Gastrocnemius medialis (tissue), 4 donors: Measurements from ENCODE around the gene CENPL. TPM values are rescaled to one million over a fixed set of nuclear protein-coding genes. Genes with fewer than 3 reads are reported as not detected.
A peak's percentile ranks its signal among the peaks of the same experiment; 100 is the strongest.
"Not testable (repeated sequence)": the region's sequence is repeated elsewhere in the genome, so short reads cannot be mapped to it uniquely, and the experiment has no call there.

Experiments
- ATAC-seq, 2 donors: fragments of 150-250 bp; one replicate each; pipeline ENCODE4 v1.9.1; 2016
- DNase-seq, 2 donors: peaks; one replicate each; pipeline ENCODE4 v3.0.0-alpha.2; 2019
- H3K27ac ChIP-seq, 4 donors: fragments of 200-600 bp; sonication (generic); 1 replicate in 1 of 4; 2 replicates in 3 of 4; pipeline ENCODE4 v1.5.1; 2016 to 2018; ENCODE audit warnings: mild to moderate bottlenecking in 2 of 4, moderate library complexity in 1 of 4
- H3K27me3 ChIP-seq, 3 donors: fragments of 200-600 bp; sonication (generic) in 2 of 3; 1 replicate in 1 of 3; 2 replicates in 2 of 3; pipeline versions ENCODE4 v1.5.1 to v1.6.0; 2016 to 2019; ENCODE audit warnings: mild to moderate bottlenecking in 1 of 3, moderate library complexity in 1 of 3
- H3K36me3 ChIP-seq, 2 donors: fragments of 200-600 bp; sonication (generic) in 1 of 2; one replicate each; pipeline ENCODE4 v1.5.1; 2017 to 2018
- H3K4me1 ChIP-seq, 2 donors: fragments of 200-600 bp; sonication (generic) in 1 of 2; one replicate each; pipeline ENCODE4 v1.5.1; 2016 to 2017; ENCODE audit warnings: mild to moderate bottlenecking in 2 of 2
- H3K4me3 ChIP-seq, 4 donors: fragments of 200-600 bp; sonication (generic) in 3 of 4; 1 replicate in 1 of 4; 2 replicates in 3 of 4; pipeline ENCODE4 v1.5.1; 2016 to 2019; ENCODE audit warnings: mild to moderate bottlenecking in 2 of 4
- H3K9me3 ChIP-seq, 3 donors: fragments of 200-600 bp; sonication (generic) in 2 of 3; 1 replicate in 1 of 3; 2 replicates in 2 of 3; pipeline ENCODE4 v1.5.1; 2016 to 2019
- POLR2A ChIP-seq, 2 donors: fragments of 450-650 bp; IDR thresholded peaks; one replicate each; pipeline ENCODE4 v1.6.1; 2017; ENCODE audit warnings: antibody characterized with exemption in 2 of 2, mild to moderate bottlenecking in 2 of 2, moderate library complexity in 2 of 2
- in situ Hi-C, 4 donors: fragments of 200-750 bp; cut with MboI; loops; one replicate each; pipeline versions ENCODE4 v1.15.0 to v1.8.0; 2017; ENCODE audit warnings: low sequenced_read_pairs in 4 of 4
- intact Hi-C: fragments of 100-400 bp; cut with DNase I; formaldehyde crosslinking; loops from one replicate; pipeline ENCODE4 v1.15.1; 2023; ENCODE audit warnings: low total_unique reads
- total RNA-seq, 4 donors: library from RNA; depleted of rRNA; stranded (reverse); fragments of >200 nt; gene quantifications; one replicate each; pipeline versions ENCODE4 v1.1.0 to v1.2.3, GENCODE V29; 2016
- TF ChIP-seq, protein P1 (sequence below), 5 experiments: fragments of 450-650 bp in 3 of 5; fragments of 200-600 bp in 2 of 5; sonication (generic) in 2 of 5; IDR thresholded peaks in 4 of 5; conservative IDR thresholded peaks in 1 of 5; 1 replicate in 4 of 5; 2 replicates in 1 of 5; pipeline ENCODE4 v1.5.1; 2016 to 2019; ENCODE audit warnings: antibody characterized with exemption in 5 of 5, mild to moderate bottlenecking in 3 of 5, moderate library complexity in 3 of 5

CENPL gene
- total RNA-seq, 4 donors from 2014 or later: 1.1 to 5.0 (median 3.4) TPM

DNA sequence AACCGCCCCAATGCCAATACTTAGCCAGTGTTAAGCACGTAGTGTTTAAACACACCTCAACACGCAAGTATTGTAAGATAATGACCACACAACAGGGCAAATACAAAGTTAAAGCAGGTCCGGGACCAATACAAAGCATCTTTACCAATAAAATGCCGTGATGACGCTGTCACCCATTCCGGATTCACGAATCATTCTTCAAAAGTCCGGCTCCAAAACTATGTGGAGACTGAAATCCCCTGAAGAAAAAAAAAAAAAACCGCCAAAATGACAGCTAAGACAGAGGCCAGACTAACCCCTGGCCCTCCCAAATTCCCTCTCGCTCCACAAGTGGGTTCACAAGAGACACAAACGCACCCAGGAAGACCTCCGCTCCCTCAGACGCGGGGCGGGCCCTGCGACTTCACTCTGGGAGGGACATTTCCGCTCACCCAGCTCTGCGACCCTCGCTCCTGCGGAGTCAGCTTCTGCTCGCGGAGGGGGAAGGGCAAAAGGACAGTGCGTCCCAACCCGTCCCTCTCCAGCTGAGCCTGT, 835 bp downstream of the CENPL start:
- TF ChIP-seq, protein P1, sequence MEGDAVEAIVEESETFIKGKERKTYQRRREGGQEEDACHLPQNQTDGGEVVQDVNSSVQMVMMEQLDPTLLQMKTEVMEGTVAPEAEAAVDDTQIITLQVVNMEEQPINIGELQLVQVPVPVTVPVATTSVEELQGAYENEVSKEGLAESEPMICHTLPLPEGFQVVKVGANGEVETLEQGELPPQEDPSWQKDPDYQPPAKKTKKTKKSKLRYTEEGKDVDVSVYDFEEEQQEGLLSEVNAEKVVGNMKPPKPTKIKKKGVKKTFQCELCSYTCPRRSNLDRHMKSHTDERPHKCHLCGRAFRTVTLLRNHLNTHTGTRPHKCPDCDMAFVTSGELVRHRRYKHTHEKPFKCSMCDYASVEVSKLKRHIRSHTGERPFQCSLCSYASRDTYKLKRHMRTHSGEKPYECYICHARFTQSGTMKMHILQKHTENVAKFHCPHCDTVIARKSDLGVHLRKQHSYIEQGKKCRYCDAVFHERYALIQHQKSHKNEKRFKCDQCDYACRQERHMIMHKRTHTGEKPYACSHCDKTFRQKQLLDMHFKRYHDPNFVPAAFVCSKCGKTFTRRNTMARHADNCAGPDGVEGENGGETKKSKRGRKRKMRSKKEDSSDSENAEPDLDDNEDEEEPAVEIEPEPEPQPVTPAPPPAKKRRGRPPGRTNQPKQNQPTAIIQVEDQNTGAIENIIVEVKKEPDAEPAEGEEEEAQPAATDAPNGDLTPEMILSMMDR (IDR thresholded peaks at IDR 0.05 in 4 of 5, conservative IDR thresholded peaks at IDR 0.05 in 1 of 5): no peak
- TF ChIP-seq POLR2A (IDR thresholded peaks at IDR 0.05): no peak
- peaks cover 13% of the 10 kb centered on the region in 2 donors for H3K4me1 ChIP-seq
- peak overlapping the region; percentile 69 to 94 (median 76) for H3K4me3 ChIP-seq
- ATAC-seq (no peak), DNase-seq (no peak)
- H3K9me3 ChIP-seq: no peaks in the 10 kb centered on the region
- in situ Hi-C loops (loop anchor here in 2 of 4 donors (5.0 to 25.0 kb wide), 3 partner anchors 387 to 1087 kb away; no protein-coding TSS in a partner anchor), intact Hi-C loops (loop anchor here (1.0 to 10.0 kb wide), 6 partner anchors 109 to 1171 kb away; partner anchors contain the start of genes CACYBP, RABGAP1L and RC3H1)
- H3K27me3 ChIP-seq: no peaks in the 10 kb centered on the region
- H3K27ac ChIP-seq: peak overlapping the region; percentile 95 to 99 (median 96)
- no peaks in the 10 kb centered on the region for H3K36me3 ChIP-seq

DNA sequence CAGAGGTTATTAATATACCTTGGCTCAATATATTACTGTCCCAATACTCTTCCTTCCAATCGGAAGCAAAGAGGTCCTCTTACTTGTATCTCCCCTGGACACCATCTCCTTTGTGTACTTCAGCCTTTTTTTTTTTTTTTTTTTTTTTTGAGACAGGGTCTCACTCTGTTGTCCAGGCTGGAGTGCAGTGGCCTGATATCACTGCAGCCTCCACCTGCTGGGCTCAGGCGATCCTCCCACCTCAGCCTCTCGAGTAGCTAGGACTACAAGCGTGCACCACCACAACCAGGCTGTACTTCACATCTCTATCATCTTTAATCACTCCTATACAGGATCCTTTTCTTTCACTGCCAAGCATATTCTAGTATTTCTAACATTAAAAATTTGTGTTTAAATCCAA, 3.0 kb downstream of the CENPL start:
- Histone ChIP-seq H3K36me3 (no peaks in the 10 kb centered on the region), H3K9me3 (no peaks in the 10 kb centered on the region), H3K27me3 (no peaks in the 10 kb centered on the region), H3K27ac (no peak overlapping the region), H3K4me1 (peaks cover 13% of the 10 kb centered on the region in 2 donors), H3K4me3 (no peak overlapping the region)
- in situ Hi-C loops (loop anchor here in 2 of 4 donors (5.0 to 25.0 kb wide), 3 partner anchors 384 to 1084 kb away; no protein-coding TSS in a partner anchor), intact Hi-C loops (loop anchor here (10.0 kb wide), 1 partner anchor 1173 kb away; the partner anchor contains the start of gene CACYBP)
- ATAC-seq: no peak
- DNase-seq: no peak
- TF ChIP-seq, protein P1 (IDR thresholded peaks at IDR 0.05 in 4 of 5, conservative IDR thresholded peaks at IDR 0.05 in 1 of 5): no peak
- TF ChIP-seq POLR2A (IDR thresholded peaks at IDR 0.05): no peak

DNA sequence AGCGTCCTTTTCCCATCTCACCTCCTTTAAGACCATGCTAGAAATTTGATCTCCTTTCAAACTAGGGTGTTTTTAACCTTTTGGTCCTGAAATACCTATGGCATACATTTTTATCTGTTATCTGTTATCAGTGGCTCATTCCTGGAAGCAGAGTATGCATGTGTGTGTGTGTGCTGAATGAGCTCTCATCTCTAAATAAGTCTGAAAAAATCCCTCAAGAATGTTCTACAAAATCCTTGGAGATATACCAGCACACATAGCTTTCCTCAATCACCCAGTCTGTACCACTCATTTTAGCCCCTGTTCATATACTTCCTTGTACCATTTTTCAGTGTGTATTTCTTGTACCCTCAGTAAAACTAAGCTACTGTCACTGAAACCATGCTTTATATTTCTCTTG, 6.2 kb downstream of the CENPL start:
- H3K4me3 ChIP-seq: no peak overlapping the region
- H3K4me1 ChIP-seq: peaks cover 2 to 8% of the 10 kb centered on the region in 2 donors
- H3K9me3 ChIP-seq: no peaks in the 10 kb centered on the region
- H3K36me3 ChIP-seq: no peaks in the 10 kb centered on the region
- DNase-seq: no peak
- H3K27me3 ChIP-seq: no peaks in the 10 kb centered on the region
- H3K27ac ChIP-seq: no peak overlapping the region
- ATAC-seq: no peak
- in situ Hi-C loops (loop anchor here in 2 of 4 donors (25.0 kb wide), 2 partner anchors 381 to 1081 kb away; no protein-coding TSS in a partner anchor), intact Hi-C loops (no loop called here)
- TF ChIP-seq, protein P1 (IDR thresholded peaks at IDR 0.05 in 4 of 5, conservative IDR thresholded peaks at IDR 0.05 in 1 of 5): no peak
- no peak for TF ChIP-seq POLR2A (IDR thresholded peaks at IDR 0.05)

DNA sequence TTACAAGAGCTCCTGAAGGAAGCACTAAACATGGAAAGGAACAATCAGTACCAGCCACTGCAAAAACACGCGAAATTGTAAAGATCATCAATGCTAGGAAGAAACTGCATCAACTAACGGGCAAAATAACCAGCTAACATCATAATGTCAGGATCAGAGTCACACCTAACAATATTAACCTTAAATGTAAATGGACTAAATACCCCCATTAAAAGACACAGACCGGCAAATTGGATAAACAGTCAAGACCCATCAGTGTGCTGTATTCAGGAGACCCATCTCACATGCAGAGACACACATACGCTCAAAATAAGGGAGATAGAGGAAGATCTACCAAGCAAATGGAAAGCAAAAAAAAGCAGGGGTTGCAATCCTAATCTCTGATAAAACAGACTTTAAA, 11.0 kb downstream of the CENPL start:
- ATAC-seq, H3K4me3 ChIP-seq, H3K9me3 ChIP-seq, intact Hi-C loops, DNase-seq, H3K4me1 ChIP-seq, H3K27ac ChIP-seq, H3K27me3 ChIP-seq: not testable (repeated sequence)
- peaks cover 0 to 13% of the 10 kb centered on the region in 2 donors for H3K36me3 ChIP-seq
- in situ Hi-C loops: loop anchor here in 2 of 4 donors (25.0 kb wide), 2 partner anchors 376 to 1076 kb away; no protein-coding TSS in a partner anchor

DNA sequence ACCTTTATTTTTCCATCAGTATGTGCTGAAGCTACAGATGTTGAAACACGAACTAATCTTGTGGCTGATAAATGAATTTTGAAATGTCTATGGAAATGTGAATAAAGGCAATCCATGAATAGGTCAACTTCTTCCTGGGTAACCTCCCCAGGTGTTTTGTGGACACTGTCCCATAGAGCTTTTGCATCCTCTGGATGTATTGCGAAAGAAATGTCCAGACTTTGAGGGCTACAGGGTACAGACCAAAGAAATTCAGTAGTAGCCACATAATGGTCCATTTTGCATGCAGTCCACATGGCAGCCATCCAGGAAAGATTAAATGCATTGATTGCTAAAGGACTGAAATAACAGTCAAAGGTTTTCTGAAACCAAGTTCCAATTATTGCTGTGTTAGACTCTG, 21.7 kb downstream of the CENPL start:
- TF ChIP-seq, protein P1 (IDR thresholded peaks at IDR 0.05 in 4 of 5, conservative IDR thresholded peaks at IDR 0.05 in 1 of 5): no peak
- TF ChIP-seq POLR2A (IDR thresholded peaks at IDR 0.05): no peak
- no peaks in the 10 kb centered on the region for H3K9me3 ChIP-seq
- H3K4me3 ChIP-seq: no peak overlapping the region
- no peak for ATAC-seq
- intact Hi-C loops (no loop called here), in situ Hi-C loops (loop anchor here in 2 of 4 donors (25.0 kb wide), 2 partner anchors 366 to 1066 kb away; no protein-coding TSS in a partner anchor)
- H3K27me3 ChIP-seq: no peaks in the 10 kb centered on the region
- H3K36me3 ChIP-seq: peaks cover 0 to 32% of the 10 kb centered on the region in 2 donors
- DNase-seq: no peak
- no peak overlapping the region for H3K27ac ChIP-seq
- H3K4me1 ChIP-seq: no peaks in the 10 kb centered on the region

DNA sequence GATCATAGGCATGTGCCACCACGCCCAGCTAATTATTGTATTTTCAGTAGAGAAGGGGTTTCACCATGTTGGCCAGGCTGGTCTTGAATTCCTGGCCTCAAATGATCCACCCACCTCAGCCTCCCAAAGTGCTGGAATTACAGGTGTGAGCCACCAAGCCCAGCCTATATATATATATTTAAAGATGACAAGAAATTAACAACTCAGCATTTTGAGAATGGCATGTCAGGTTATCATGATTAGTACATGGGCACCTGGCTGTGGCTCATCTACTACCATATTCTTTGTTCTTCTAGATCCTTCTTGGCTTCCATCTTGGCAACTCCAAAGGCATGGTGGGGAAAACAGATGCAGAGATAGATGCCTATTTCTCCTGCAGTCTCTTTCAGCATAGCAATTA, 24.7 kb downstream of the CENPL start:
- H3K36me3 ChIP-seq: peaks cover 0 to 14% of the 10 kb centered on the region in 2 donors
- ATAC-seq, H3K9me3 ChIP-seq, H3K27ac ChIP-seq, H3K4me3 ChIP-seq, H3K4me1 ChIP-seq, DNase-seq, H3K27me3 ChIP-seq, intact Hi-C loops: not testable (repeated sequence)
- in situ Hi-C loops: loop anchor here in 2 of 4 donors (25.0 kb wide), 2 partner anchors 363 to 1063 kb away; no protein-coding TSS in a partner anchor
